Measurements from ENCODE around the gene TRRAP.
A peak's percentile ranks its signal among the peaks of the same experiment; 100 is the strongest.

Gene TRRAP

DNA sequence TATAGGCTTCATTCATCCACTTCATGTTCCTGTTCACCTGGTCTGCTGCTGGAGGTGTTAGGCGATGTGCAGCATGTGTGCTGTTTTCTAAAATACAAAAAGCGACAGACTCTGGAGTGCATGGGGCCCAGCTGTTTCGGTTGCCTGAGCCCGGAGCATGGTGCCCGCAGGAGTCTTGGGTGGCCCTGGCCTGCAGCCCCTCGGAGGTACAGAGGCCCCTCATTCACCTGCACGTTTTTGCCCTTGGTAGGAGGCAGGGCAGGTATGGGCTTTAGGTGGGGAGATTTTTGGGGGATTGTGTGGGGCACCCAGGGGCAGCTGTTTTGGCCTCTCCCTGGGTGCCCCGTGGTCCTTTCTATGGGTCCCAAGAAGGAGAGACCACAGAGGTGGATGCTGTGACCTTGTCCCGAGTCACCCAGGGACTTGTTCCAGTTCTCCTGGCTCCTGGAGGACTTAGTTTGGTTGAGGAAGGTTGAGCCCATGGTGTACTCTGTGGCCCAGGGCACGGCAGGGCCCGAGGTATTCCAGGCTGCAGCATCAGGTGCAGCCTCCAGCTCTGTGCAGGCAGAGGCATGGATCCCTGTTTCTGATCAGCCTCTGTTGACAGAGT lies 130.7 kb downstream of the TRRAP start:
- no peak for DNase-seq

DNA sequence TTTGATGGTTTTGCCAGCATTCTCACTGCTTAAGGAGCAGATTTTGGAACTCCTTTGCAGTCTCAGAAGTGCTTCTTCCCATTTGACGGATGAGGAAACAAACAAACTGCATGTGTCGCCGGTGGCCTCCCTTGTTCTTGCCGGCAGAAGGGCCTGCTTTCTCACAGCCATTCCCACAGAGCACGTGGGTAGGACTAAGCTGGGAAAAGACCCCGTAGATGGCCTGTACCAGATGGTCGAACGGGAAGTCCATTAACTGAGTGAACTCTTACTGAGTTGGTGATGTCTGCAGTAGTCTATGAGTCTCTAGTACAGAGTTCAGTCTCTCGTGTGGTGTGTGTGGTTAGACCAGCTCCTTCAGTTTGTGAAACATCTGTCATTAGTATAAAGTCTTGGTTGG lies 131.9 kb downstream of the TRRAP start:
- no peak for DNase-seq

DNA sequence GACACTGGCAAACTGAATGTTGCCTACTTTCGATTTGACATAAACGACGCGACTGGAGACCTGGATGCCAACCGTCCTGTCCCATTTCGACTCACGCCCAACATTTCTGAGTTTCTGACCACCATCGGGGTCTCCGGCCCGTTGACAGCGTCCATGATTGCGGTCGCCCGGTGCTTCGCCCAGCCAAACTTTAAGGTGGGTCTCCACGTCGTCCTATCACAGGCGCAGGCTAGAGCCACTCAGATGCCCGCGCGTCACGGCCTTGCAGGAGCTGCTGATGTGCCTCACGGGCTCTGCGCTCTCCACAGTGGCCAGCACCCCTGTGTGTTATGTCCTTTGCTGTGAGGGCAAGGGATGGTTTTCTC lies 133.0 kb downstream of the TRRAP start:
- no peak for DNase-seq

DNA sequence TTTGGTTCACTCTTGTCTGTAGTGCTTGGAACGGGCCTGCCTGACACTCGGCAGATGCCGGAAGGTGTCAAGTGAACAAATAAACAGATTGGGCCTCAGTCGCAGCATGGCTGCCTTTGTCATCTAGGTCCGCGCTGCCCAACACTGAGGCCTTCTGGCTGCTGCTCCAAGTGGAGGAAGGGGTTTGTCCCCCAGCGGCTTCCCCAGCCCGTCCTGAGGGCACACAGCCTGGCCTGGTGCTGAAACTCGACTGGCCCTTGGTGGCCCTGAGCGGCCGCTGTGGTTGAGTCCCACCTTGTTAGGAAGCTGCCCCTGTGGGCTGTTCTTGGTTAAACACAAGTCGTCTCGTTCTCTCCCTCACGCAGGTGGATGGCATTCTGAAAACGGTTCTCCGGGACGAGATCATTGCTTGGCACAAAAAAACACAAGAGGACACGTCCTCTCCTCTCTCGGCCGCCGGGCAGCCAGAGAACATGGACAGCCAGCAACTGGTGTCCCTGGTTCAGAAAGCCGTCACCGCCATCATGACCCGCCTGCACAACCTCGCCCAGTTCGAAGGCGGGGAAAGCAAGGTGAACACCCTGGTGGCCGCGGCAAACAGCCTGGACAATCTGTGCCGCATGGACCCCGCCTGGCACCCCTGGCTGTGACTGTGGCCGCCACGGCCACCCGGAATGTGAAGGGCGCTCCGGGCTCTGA lies 133.5 kb downstream of the TRRAP start:
- DNase-seq = no peak

DNA sequence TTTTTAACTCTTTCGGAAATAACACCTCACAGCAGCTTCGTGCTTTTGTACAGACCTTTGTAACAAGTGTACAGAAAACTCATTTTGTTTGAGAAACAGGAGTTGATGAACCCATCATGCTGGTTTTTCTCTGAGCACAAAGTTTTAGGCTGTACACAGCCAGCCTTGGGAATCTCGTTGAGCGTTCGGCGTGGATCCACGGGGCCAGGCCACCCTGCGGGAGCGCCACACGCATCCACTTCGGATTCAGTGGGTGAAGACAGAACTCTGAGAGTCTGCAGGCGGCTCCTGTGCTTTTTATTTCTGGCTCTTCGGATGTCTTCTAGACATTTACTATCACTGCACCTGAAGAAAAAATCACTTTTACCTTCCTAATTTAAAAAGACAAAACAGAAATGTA lies 134.4 kb downstream of the TRRAP start:
- no peak for DNase-seq

DNA sequence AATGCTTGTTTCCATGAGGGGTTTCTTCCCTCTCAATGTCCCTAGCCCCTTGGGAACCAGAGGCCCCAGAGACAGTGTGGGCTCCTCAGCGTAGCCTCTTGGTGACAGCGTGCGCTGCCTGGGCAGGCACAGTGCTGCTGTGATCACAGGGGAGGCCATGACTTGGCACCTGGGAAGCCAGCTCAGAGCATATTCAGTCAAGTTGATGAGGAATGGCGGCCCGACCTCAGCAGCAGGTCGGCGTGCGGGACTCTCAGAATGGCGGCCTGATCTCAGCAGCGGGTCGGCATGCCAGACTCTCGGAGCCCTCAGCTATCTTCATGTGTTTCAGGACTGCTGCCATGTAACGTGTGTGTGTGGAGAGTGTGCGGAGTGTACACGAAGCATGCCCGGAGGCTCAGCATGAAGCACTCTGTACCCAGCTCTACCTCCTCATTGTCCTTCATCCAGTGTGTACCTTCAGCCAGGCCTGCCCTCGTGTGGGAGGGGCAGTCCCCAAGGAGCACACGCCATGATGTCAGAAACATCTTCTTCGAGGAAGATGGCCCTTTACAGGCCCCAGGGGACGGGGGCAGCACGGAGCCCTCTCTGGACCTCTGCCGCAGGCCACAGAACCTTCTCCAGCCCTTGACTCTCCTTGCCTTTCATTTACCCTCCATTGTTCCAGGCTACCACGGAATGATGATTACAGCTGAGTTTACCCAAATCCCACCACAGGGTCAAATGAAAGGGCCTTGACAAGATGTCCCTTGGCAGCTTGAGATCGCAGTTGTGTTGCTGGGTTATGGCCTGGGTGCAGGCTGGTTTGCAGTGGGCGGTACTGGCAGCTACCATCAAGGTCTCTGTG lies 135.2 kb downstream of the TRRAP start:
- no peak for DNase-seq

DNA sequence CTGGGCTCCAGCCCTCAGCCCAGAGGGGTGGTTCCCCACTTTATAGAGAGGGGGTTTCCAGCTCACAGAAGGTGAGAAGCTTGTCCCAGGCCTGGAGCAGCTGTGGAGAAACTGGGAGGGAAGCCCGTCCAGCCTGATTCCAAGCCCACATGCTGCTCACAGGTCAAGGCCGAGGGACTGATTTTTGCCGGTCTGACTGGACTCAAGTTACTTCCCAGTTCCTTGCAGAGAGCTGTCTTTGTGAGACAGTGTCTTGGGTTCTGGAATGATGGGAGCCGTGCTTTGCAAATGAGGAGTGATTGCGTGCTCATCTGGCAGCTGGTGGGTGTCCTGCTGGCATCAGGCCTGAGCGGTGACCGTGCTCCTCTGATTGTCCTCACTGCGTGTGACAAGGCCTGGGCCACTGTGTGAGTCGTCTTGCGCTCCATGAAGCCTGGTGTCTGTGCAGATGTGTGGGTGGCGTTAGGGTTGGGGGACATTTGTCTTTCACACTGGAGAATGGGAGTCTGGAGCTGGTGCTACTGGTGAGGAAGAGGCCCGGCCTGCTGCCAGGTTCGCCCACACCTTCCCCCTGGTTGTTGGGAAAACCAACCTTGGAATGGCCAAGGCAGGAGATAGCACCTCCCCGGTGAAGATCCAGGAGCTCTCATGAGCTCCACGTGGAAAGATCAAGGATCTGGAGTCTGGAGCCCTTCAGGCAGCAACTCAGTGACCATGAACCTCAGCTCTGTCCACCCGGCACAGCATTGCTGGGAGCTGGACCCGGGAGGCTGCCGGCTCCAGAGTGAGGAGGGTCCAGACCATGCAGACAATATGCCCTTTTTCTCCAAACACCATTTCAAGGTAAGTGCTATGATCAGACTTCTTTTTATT lies 136.0 kb downstream of the TRRAP start:
- DNase-seq = no peak

DNA sequence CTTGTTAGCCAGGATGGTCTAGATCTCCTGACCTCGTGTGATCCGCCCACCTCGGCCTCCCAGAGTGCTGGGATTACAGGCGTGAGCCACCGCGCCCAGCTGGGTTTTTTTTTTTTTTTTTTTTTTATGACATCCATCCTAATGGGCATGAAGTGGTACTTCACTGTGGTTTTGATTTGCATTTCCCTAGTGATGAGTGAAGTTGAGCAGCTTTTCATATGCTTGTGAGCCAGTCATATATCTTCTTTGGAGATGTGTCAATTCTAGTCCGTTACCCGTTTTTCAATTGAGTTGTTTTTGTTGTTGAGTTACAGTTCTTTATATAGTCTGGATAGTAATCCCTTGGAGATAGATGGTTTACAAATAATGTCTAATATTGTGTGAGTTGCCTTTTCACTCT lies 137.9 kb downstream of the TRRAP start:
- DNase-seq = no peak

DNA sequence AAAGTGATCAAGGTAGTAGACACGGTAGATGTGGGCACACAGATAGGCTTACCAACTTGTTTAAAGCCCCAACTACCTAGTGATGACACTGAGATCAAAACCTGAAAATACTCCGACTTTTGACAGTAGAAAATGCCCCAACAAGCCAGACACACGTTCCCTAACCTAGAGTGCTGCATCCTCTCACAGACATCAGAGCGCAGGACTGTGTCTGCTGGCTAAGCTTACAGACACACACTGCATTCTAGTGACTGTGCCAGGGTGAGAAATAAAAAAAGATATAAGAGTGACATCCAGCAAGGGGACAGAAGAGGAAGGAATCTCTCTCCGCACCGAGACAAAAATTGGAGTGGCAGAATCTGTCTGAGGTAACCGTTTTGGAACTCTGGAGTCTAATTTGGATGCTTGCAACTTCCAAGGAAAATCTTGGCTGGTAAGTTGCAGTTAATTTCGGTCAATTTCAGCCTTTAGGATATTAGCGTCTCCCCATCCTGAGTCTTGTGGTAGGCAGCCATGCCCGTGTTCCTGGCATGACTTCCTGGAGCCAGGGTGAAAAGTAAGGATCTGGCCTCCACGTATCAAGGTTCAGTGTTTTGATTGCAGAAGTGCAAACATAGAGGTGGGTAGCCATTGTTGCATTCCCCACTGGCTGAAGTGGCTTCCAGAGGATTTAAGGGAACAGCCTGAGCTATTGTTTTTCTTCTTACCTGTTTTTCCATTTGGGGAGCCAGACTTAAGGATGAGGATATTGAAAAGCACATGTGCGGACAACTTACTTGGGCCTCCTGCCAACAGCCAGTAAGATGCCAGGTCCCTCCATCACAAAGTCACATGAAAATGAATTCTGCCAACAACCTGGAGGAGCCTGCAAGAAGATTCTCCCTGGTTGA lies 141.4 kb downstream of the TRRAP start:
- no peak for DNase-seq

DNA sequence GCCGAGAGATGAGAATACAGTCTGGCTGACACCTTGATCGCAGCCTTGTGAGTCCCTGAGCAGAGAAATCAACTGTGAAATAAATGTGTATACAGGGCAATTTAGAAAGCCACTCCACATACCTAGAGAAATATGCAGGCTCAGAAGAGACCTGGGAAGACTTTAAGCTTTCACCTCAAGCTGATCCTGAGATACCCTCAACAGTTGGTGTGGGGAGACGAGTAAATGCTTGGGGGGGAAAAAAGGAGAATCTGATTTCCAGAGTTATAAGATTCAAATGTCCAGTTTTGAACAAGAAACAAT lies 142.0 kb downstream of the TRRAP start:
- DNase-seq = no peak

DNA sequence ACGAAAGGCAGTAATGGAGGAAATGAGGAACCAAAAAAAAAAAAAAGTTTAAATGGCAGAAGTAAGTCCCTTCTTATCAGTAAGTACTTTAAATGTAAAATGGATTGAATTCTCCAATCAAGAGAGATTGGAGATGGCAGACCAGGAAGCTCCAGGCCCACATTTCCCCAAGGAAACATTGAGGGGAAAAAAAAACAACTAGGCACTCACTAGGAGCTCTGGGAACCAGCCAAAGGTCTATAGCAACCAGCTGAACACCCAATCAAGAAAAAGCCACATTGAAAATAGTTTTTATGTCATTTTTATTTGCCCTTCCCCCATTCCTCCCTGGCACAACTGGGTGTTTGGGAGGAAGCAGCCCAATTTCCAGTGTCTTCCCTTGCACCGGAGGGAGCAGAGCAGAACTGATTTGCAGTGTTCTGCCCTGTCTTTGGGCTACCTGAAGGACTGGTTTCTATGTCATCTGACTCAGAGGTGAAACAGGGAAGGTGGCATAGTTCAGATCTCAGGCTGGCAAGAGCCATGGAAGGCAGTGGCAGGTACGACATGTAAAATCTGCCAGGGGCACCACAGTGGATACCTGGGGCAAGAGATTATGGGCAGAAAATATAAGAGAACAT lies 143.7 kb downstream of the TRRAP start:
- no peak for DNase-seq

DNA sequence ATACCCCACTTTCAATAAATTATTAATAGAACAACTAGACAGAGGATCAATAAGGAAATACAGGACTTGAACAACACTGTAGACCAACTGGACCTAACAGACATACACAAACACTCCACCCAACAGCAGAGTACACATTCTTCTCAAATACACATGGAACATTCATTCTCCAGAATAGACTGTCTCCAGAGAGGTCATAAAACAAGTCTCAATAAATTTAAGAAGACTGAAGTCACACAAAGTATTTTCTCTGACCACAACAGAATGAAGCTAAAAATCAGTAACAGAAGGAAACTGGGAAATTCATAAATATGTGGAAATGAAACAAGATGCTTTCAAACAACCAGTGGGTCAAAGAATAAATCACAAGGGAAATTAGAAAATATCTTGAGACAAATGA lies 145.7 kb downstream of the TRRAP start:
- no peak for DNase-seq

DNA sequence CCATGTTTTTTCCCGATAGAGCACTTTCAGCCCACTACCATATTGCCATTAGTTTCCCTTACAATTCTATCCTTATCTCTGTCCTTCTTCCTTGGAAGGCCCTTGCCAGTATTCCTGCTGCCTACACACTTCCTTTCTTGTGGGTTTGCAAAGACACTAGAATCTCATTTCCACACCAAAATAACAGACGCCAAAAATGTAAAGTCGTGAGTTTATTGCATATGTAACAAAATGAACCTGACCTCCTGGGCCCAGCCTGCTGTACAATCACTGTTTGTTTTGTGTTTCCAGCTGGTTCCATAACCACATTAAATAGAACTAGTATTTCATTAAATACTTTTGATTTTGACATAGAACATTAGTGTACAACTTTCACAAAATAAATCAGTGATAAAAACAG lies 148.9 kb downstream of the TRRAP start:
- DNase-seq = no peak

DNA sequence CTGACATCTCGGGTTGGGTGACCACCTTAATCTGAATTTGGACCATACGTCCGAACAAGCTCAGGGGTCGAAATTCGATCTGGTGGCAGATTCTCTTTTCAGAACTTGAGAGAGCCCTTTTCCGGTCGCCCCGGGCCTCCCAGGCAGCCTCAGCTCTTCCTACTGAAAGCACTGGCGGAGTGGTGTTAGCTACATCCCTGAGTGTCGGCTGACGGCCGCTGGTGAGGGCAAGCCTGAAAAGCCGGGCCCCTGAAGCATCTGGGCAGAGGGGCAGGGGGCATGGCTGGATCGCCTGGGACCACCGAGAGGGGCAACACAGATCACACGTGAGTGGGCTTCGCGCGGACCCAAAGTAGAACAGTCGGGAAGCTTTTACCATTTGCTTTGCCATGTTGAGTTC lies 149.5 kb downstream of the TRRAP start:
- no peak for DNase-seq

DNA sequence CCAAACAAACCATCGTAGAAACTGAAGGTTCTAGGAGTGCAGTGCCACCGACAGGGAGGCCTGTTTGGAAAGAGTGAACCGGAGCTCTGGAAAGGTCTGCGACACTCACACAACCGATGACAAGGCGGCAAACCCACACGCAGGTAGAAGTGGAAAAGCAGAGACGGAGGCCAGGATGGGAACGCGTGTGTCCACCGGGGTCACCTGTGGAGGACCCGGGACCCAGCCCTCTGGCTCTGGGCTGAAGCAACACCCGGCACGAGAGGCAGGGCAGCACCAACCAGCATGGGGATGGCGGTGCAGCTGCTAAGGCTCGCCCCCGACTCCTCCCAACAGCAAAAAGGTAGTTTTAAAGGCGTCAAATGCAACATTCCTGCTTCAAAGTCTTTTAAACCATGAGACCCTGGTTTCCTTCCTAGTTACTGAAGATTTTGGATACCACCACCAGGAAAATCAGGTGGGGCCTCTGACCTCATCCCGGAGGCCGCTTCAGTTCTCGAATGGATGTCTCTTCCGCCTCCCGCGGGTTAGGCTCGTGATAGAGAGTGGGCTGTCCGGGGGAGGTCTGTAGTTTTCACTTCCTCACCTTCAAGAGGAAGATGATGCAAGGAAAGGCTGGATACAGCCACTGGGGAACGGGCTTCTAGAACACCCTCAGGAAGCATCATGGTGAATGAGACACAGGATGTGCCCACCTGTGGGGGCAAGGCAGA lies 150.1 kb downstream of the TRRAP start:
- DNase-seq = no peak

DNA sequence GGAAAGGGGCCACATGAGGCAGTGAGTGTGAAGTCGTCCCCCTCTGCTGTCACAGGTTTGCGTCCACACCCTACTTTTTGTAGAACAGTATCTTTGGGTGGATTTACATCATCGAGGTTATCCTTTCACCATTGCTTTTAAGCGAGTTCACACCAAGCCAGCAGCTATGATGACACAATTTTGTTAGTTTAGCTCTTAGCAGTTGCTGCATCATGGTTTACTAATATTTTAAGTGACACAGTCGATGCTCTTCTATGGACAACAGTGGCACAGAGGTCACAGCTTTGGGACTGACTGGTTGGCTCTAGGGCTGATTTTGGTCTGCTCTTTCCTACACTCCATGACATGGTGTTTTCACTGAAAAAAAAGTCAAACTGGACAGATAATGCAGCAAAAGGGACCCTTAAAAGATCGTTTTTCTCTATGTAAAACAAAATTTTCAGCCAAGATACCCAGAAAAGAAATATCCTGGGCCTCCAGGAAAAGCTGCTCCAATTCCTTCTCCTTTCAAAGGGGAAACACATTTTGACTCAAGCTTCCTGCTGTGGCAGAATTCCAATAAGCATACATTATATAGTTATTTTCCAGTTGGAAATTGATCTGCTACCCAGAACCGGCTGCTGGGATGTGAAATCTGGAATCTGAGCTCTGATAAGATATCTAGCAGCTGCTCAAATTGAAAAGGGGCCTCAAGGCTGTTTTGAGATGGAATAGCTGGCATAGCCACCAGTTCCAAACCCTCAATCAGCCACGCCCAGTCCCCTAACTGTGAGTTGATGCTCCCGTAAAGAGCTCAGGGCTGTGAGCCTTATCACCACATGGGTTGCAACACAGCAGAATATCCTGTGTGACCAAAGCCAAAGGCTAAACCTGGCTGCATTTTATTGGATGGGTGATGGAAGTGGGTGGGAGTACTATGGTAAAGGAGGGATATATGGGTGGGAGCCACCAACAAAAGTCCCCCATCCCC lies 151.4 kb downstream of the TRRAP start:
- peak; percentile 68 to 72 for DNase-seq

DNA sequence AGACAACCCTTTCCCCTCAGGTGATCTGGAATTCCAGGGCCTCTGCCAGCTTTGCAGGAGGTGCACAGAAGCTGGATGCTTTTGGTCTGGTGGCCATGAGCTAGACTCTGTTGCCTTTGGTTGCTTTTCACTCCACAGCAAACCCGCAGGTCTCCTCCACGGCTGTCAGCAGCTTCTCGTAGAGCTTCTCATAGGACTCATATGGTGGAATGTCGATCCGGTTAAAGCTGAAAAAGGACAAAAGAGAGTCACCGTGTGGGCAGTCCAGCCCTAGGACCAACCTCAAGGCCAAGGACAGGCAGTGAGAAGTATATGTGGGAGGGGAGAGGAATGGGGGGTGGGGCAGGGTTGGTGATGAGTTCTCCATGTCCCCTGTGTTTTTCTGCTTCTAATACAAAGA lies 152.1 kb downstream of the TRRAP start:
- no peak for DNase-seq

DNA sequence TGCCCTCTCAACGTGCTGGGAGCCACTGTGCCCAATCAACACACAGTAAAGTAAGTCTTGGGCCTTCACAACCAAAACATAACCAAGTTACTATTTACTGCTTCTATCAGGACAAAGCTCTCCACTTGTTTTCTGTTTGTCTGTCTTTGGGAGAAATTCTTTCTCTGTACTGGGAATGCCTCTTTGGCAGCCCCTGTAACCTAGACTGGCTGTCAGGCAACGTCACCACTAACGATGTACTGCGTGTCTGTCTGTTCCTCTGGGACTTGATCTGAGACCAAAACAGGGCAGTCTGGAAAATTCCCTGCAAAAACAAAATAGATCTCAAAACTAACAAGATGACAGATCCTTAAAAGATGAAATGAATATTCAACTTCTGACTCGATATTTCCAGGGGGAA lies 152.6 kb downstream of the TRRAP start:
- no peak for DNase-seq

DNA sequence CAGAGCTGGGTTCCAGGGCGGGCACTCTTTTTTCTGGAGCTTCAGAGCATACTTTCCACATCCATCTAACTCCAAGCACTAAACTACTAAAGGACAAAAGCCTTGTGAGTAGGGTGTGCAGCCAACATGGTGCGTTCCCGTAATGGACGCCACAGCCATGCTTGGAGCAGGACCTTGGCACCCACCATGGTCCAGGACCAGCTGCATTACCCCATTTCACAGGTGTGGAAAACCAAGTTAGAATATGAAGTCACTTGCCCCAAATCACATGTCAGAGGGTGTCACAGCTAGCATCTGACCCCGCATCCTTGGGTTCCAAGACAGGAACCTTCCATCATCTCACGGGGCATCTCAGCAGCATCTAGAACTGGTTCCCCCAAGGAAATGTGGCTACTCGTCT lies 153.2 kb downstream of the TRRAP start:
- no peak for DNase-seq

DNA sequence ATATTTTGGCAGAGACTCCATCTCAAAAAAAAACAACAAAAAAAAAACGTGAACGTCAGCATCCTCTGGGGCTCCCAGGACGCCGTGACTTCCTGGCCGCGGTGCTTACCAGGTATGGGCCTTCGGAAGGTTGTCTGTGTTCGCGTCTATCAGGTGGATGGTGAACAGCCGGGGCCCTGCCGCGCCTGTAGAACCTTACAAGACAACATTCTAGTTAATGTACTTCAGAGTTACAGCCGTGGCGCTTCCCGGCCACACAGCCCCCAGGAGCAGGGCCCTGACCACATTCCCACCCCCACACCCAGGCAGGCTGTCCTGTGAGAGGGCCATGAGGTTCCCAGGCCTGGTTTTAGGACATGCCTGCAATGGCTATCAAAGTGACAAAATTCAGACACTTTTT lies 154.6 kb downstream of the TRRAP start:
- no peak for DNase-seq

Data from Kasumi-1 (cell line).